Measurements from ENCODE around the gene RPLP1.

DNA sequence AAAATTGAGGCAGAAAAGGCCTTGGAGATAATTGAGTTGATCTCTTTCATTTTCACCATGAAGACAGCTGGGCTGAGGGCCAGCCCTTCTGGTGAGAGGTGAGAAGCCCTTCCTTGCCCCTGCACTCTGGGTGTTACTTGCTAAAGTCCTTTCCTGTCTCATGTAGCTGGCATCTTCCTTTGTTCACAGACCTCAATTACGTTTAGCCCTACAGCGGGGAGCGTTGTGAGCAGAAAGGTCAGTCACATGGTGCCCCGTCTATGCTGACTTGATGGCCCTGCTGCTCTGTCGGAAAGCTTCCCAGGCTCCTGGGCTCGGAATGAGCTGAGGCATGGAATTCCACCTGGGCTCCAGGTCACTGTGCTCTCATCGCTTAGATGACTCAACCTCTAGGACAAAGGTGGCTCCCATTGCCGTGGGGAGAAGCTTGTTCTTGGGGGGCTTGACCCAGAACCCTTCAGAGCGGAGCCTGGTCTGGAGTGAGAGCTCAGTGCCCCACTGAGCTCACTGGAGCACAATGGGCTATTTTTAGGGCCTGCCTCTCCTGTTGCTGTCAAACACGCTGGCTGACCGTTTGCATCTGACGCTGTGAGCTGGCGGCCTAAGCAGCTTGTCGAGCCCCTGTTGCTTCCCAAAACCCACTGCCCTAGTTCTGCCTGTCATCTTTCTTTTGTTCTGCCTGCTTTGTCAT, 47.0 kb downstream of the RPLP1 start:
- TF ChIP-seq, protein P1, sequence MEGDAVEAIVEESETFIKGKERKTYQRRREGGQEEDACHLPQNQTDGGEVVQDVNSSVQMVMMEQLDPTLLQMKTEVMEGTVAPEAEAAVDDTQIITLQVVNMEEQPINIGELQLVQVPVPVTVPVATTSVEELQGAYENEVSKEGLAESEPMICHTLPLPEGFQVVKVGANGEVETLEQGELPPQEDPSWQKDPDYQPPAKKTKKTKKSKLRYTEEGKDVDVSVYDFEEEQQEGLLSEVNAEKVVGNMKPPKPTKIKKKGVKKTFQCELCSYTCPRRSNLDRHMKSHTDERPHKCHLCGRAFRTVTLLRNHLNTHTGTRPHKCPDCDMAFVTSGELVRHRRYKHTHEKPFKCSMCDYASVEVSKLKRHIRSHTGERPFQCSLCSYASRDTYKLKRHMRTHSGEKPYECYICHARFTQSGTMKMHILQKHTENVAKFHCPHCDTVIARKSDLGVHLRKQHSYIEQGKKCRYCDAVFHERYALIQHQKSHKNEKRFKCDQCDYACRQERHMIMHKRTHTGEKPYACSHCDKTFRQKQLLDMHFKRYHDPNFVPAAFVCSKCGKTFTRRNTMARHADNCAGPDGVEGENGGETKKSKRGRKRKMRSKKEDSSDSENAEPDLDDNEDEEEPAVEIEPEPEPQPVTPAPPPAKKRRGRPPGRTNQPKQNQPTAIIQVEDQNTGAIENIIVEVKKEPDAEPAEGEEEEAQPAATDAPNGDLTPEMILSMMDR (IDR thresholded peaks at IDR 0.05; ENCODE audit: low read depth, low read length): no peak
- TF ChIP-seq EZH2phosphoT487 (IDR thresholded peaks at IDR 0.05; ENCODE audit: low read depth): no peak
